ENCODE measurements around the gene UBL4B.

Gene UBL4B

DNA sequence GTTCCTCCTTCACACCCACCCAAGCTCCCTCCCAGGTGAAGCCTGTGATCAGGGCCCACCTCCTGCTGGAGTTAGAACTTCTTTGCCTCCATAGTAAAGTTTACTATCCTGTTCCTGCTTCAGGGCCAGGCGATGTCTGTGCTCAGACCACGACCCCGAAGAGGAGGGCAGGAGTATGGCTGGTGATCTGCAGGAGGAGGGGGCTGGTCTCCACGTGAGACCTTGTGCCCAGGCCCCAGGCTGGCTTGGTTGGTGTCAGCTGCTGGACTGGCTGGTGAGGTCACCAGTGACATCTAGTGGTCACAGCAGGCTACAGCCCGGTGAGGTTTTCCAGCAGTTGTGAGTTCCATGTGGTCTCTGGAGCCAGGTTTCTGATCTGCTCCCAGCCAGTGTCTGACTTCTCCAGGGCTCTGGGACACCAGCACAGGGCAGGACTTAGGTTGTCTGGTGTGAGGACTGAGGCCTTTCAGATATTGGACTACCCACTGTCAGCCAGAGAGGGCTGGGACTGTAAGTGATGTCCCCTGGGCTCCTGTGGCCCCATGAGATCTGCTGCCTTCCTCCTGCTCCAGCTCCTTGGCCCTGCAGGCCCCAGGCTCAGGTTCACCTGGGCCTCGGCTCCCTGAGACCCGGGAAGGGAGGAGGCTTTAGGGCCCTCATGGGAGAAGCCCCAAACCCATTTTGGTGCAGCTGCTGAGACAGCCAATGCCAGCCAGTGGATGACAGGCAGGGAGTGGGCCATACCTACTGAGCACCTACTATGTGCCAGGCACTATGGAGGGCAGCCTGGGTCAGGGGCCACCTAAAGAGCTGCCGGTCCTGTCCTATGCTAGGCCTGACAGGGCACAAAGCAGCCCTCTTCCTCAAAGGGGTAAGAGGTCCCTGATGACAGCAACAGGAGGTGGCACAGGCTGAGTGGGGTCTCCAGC is 6.0 kb upstream of the UBL4B start:
- no peak overlapping the region for H3K27ac Mint-ChIP-seq
- no peaks in the 10 kb centered on the region for H3K36me3 Mint-ChIP-seq (ENCODE audit: low read depth)
- H3K4me1 Mint-ChIP-seq: peaks cover 16% of the 10 kb centered on the region
- H3K9me3 Mint-ChIP-seq: no peaks in the 10 kb centered on the region
- no peak overlapping the region for H3K4me3 Mint-ChIP-seq
- H3K27me3 Mint-ChIP-seq (ENCODE audit: low read depth): peaks cover 48% of the 10 kb centered on the region
- TF ChIP-seq, protein P1, sequence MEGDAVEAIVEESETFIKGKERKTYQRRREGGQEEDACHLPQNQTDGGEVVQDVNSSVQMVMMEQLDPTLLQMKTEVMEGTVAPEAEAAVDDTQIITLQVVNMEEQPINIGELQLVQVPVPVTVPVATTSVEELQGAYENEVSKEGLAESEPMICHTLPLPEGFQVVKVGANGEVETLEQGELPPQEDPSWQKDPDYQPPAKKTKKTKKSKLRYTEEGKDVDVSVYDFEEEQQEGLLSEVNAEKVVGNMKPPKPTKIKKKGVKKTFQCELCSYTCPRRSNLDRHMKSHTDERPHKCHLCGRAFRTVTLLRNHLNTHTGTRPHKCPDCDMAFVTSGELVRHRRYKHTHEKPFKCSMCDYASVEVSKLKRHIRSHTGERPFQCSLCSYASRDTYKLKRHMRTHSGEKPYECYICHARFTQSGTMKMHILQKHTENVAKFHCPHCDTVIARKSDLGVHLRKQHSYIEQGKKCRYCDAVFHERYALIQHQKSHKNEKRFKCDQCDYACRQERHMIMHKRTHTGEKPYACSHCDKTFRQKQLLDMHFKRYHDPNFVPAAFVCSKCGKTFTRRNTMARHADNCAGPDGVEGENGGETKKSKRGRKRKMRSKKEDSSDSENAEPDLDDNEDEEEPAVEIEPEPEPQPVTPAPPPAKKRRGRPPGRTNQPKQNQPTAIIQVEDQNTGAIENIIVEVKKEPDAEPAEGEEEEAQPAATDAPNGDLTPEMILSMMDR (IDR thresholded peaks at IDR 0.05; ENCODE audit: unreplicated experiment in 3 of 3): peak; percentile 88 to 92 (median 90)

DNA sequence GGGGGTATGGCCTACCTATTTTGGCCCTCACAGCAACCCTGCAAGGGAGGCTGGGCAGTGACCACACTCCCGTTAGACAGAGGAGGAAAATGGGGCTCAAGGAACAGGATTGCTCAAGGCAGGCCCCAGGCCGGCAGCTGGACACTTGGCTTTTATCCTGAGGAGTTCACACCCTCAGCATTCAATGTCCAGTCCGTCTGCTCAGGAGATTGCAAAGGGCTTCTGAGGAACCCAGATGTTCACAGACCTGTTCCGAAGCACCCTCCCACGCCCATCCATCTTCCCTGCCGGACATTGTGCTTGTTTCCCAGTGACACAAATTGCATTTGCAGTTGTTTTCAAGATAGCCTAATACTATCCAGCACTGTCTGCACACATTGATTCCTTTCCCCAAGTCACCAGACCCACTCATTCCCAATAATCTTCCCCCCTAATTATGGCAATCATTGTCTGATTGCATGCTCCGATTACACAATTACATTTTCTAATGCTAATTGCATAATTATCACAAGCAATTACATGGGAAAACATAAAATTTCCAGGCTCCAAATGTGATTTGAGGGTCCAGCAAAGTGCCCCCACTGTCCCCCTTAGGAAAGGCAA is 4.3 kb upstream of the UBL4B start:
- H3K9me3 Mint-ChIP-seq: no peaks in the 10 kb centered on the region
- H3K36me3 Mint-ChIP-seq (ENCODE audit: low read depth): no peaks in the 10 kb centered on the region
- TF ChIP-seq, protein P1 (IDR thresholded peaks at IDR 0.05; ENCODE audit: unreplicated experiment in 3 of 3): no peak
- H3K4me1 Mint-ChIP-seq: peaks cover 4% of the 10 kb centered on the region
- H3K27ac Mint-ChIP-seq: no peak overlapping the region
- H3K27me3 Mint-ChIP-seq (ENCODE audit: low read depth): peaks cover 56% of the 10 kb centered on the region
- H3K4me3 Mint-ChIP-seq: no peak overlapping the region

DNA sequence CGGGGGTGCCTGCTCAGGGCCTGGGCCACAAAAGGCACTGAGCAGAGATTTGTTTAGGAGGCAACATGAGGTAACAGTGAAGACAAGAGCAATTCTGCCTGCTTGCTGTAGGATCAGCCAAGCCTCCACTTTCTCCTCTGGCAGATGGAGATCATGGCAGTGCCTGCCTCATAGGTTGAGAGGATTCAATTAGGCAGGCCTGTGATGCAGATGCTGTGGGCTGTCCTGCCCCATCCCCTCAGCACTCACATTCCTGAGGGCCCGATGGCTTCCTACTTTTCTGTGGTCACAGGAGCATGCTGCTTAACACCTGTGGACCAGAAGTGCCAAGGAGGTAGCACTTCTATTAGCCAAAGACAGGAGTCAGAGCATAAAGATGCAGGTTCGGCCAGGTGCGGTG is 1.2 kb upstream of the UBL4B start:
- TF ChIP-seq, protein P1 (IDR thresholded peaks at IDR 0.05; ENCODE audit: unreplicated experiment in 3 of 3): no peak
- Mint-ChIP-seq H3K9me3 (no peaks in the 10 kb centered on the region), H3K4me1 (peaks cover 2% of the 10 kb centered on the region), H3K27me3 (ENCODE audit: low read depth) (peaks cover 78% of the 10 kb centered on the region), H3K27ac (no peak overlapping the region), H3K36me3 (ENCODE audit: low read depth) (no peaks in the 10 kb centered on the region), H3K4me3 (no peak overlapping the region)

DNA sequence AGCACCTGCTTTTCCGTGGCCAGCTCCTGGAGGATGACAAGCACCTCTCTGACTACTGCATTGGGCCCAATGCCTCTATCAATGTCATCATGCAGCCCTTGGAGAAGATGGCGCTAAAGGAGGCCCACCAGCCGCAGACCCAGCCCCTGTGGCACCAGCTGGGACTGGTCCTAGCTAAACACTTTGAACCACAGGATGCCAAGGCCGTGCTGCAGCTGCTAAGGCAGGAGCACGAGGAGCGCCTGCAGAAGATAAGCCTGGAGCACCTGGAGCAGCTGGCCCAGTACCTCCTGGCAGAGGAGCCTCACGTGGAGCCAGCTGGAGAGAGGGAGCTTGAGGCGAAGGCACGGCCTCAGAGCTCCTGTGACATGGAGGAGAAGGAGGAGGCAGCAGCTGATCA is 413 bp downstream of the UBL4B start:
- H3K36me3 Mint-ChIP-seq (ENCODE audit: low read depth): no peaks in the 10 kb centered on the region
- peaks cover 88% of the 10 kb centered on the region for H3K27me3 Mint-ChIP-seq (ENCODE audit: low read depth)
- H3K9me3 Mint-ChIP-seq: no peaks in the 10 kb centered on the region
- no peak overlapping the region for H3K4me3 Mint-ChIP-seq
- TF ChIP-seq, protein P1 (IDR thresholded peaks at IDR 0.05; ENCODE audit: unreplicated experiment in 3 of 3): no peak
- no peak overlapping the region for H3K27ac Mint-ChIP-seq
- no peaks in the 10 kb centered on the region for H3K4me1 Mint-ChIP-seq

DNA sequence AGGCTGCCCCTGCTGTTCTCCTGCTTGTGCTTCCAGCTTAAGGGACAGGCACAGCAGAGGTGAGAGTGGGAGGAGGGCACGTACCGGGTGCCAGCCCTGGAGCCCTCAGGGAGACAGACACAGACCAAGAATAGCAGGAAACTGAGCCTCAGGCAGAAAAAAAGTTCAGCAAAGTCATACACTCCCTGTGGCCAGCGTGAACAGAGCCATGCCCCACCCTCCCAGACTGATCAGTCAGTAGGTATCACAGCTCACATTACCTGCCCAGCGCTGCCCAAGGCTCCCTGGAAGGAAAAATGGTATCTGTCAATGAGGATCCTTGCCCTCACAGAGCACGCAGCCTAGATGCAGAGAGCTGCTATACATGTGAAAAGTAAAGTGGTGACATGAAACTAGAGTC is 1.3 kb downstream of the UBL4B start:
- peaks cover 90% of the 10 kb centered on the region for H3K27me3 Mint-ChIP-seq (ENCODE audit: low read depth)
- H3K9me3 Mint-ChIP-seq: no peaks in the 10 kb centered on the region
- H3K36me3 Mint-ChIP-seq (ENCODE audit: low read depth): no peaks in the 10 kb centered on the region
- no peak overlapping the region for H3K4me3 Mint-ChIP-seq
- H3K27ac Mint-ChIP-seq: no peak overlapping the region
- no peaks in the 10 kb centered on the region for H3K4me1 Mint-ChIP-seq
- TF ChIP-seq, protein P1 (IDR thresholded peaks at IDR 0.05; ENCODE audit: unreplicated experiment in 3 of 3): no peak
